ENCODE results near the gene PAGR1. TPM values are rescaled to one million over a fixed set of nuclear protein-coding genes. Genes with fewer than 3 reads are reported as not detected.

Gene PAGR1
- total RNA-seq, 1 donor = 23.4 TPM

DNA sequence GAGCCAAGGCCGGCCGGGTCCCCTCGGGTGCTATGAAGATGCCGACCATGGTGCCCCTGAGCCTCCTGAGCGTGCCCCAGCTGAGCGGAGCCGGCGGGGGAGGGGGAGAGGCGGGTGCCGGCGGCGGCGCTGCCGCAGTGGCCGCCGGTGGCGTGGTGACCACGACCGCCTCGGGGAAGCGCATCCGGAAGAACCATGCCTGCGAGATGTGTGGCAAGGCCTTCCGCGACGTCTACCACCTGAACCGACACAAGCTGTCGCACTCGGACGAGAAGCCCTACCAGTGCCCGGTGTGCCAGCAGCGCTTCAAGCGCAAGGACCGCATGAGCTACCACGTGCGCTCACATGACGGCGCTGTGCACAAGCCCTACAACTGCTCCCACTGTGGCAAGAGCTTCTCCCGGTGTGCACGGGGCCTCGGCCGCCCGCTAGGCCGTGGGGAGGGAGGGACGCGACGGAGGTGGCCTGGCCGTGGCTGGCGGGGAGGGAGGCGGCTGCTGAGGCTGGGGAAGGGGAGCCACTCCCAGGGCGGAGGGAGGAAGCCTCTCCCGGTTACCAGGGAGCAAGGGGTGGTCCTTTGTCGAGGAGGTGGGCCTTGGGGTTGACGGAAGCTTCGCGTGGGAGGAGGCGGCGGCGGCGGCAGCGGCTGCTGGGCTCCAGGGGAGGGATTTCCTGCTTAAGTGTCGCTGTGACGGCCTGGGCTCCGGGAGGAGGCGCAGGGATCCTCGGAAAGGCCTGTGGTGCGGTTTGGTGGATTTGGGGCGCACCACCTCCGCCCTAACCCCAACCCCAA, 8.3 kb upstream of the PAGR1 start:
- H3K4me3 ChIP-seq (ENCODE audit: low read depth, low read length) = peak overlapping the region; percentile 75
- peak; percentile 91 for DNase-seq (ENCODE audit: low read depth)
- TF ChIP-seq, protein P1, sequence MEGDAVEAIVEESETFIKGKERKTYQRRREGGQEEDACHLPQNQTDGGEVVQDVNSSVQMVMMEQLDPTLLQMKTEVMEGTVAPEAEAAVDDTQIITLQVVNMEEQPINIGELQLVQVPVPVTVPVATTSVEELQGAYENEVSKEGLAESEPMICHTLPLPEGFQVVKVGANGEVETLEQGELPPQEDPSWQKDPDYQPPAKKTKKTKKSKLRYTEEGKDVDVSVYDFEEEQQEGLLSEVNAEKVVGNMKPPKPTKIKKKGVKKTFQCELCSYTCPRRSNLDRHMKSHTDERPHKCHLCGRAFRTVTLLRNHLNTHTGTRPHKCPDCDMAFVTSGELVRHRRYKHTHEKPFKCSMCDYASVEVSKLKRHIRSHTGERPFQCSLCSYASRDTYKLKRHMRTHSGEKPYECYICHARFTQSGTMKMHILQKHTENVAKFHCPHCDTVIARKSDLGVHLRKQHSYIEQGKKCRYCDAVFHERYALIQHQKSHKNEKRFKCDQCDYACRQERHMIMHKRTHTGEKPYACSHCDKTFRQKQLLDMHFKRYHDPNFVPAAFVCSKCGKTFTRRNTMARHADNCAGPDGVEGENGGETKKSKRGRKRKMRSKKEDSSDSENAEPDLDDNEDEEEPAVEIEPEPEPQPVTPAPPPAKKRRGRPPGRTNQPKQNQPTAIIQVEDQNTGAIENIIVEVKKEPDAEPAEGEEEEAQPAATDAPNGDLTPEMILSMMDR (IDR thresholded peaks at IDR 0.05; ENCODE audit: insufficient read depth, low read length) = peak; percentile 58

DNA sequence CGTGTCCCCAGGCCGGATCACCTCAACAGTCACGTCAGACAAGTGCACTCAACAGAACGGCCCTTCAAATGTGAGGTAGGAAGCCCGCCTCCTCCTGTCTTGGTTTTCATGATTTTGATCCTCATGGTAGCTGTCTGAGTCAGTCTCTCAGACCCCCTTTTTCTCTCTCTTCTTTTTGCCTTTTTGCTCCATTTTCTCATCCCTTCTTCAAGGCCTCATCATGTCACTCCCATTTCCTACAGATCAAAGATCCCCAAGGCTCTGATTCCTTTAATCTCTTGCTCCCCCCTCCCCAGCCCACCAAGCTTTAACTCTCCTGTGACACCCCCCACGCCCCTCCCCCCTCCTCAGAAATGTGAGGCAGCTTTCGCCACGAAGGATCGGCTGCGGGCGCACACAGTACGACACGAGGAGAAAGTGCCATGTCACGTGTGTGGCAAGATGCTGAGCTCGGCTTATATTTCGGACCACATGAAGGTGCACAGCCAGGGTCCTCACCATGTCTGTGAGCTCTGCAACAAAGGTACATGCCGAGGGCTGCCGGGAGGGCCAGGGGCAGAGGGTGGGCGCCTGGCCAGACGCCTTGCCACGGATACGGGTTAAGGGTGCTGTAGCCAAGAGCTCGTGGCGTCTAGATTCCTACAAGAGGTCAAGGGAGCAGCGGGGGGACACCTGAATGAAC, 7.6 kb upstream of the PAGR1 start:
- no peak for DNase-seq (ENCODE audit: low read depth)
- H3K4me3 ChIP-seq (ENCODE audit: low read depth, low read length) = peak overlapping the region; percentile 75
- TF ChIP-seq, protein P1 (IDR thresholded peaks at IDR 0.05; ENCODE audit: insufficient read depth, low read length) = no peak

DNA sequence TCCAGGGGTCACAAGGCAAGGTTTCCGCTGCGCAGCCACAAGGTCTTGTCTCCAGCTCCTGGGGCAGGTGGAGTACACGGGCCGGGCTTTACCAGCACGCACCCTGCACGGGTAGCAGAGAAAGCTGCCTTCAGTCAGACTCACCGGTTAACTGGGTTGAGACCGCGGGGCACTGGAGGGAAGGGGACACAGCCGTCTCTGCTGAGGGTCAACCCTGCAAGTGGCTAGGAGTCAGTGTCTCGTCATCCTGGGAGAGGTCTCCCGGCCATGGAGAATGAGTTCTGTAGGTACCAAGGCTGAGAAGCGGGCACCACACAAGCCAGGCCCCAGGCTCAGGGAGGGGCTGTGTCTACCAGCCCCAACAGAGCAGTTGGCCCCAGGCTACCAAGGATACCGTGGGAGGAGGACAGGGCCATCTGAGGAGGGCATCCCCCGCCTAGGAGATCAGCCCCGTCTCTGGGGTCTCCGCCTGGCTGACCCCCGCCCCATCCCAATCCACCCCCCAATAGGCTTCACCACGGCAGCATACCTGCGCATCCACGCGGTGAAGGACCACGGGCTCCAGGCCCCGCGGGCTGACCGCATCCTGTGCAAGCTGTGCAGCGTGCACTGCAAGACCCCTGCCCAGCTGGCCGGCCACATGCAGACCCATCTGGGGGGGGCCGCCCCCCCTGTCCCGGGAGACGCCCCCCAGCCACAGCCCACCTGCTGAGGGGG, 6.8 kb upstream of the PAGR1 start:
- no peak for DNase-seq (ENCODE audit: low read depth)
- H3K4me3 ChIP-seq (ENCODE audit: low read depth, low read length) = peak overlapping the region; percentile 75
- TF ChIP-seq, protein P1 (IDR thresholded peaks at IDR 0.05; ENCODE audit: insufficient read depth, low read length) = no peak

DNA sequence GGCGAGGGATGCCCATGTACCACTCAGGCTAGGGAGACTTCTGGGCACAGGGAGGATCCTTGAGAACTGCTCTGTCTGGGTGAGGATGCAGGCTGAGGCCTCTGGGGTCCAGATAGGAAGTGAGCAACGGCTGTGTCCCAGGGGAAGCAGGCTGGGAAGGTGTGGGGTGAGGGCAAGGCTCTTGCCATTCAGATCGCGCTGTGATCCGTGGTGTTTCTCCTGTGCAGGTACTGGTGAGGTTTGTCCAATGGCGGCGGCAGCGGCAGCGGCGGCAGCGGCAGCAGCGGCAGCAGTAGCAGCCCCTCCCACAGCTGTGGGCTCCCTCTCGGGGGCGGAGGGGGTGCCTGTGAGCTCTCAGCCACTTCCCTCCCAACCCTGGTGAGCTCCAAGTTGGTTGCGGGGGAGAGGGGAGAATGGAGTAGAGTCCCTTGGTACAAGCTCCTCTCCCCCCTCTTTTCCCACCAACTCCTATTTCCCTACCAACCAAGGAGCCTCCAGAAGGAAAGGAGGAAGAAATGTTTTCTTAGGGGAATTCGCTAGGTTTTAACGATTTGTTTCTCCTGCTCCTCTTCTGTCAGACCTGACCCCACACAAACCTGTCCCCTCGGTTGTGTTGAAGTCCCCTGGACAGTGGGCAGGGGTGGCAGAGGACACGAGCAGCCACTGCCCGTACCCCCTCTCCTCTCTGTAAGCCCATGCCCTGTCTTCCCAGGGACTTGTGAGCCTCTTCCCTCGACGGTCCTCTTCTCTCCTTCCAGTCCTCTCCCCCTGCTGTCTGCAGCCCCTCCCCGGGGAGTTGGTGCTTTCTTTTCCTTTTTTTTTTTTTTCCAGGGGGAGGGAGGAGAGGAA, 5.9 kb upstream of the PAGR1 start:
- TF ChIP-seq, protein P1 (IDR thresholded peaks at IDR 0.05; ENCODE audit: insufficient read depth, low read length) = no peak
- H3K4me3 ChIP-seq (ENCODE audit: low read depth, low read length) = peak overlapping the region; percentile 22
- DNase-seq (ENCODE audit: low read depth) = peak; percentile 15

DNA sequence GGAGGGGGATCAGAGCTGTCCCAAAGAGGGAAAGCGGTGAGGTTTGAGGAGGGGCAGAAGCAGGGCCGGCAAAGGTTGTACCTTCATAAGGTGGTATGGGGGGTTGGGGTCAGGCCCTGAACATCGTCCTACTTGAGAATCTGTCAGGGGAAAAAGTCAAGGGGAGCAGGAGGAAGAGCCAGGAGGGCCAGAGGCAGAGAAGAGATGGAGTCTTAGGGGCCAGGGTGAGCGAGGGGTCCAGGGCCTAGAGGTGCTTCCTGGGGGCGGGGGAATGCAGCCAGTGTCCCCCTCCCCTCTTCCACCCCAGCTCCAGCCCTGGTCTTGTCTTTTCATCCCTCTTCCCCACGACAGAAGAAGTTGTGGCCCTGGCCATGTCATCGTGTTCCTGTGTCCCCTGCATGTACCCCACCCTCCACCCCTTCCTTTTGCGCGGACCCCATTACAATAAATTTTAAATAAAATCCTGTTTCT, 5.2 kb upstream of the PAGR1 start:
- peak overlapping the region; percentile 25 for H3K4me3 ChIP-seq (ENCODE audit: low read depth, low read length)
- TF ChIP-seq, protein P1 (IDR thresholded peaks at IDR 0.05; ENCODE audit: insufficient read depth, low read length) = no peak
- DNase-seq (ENCODE audit: low read depth) = no peak

All from fibroblast of the aortic adventitia (primary cell).